HG03460 (cell line): ENCODE results near the gene BRD4.

Source experiments
- ATAC-seq: cut with Tn5 transposase; IDR thresholded peaks from one replicate; pipeline ENCODE4 v1.9.1; 2021; ENCODE audit not compliant: unreplicated experiment

The BRD4 gene

GRCh38 chr19:15268192-15268927 lies 64.0 kb downstream of the BRD4 start:
- ATAC-seq, result no peak

- no peak for ATAC-seq
These were observed 65.7 kb downstream of the BRD4 start for GRCh38 chr19:15266683-15267082.

GRCh38 chr19:15265850-15266248 lies 66.5 kb downstream of the BRD4 start:
- no peak for ATAC-seq

DNA sequence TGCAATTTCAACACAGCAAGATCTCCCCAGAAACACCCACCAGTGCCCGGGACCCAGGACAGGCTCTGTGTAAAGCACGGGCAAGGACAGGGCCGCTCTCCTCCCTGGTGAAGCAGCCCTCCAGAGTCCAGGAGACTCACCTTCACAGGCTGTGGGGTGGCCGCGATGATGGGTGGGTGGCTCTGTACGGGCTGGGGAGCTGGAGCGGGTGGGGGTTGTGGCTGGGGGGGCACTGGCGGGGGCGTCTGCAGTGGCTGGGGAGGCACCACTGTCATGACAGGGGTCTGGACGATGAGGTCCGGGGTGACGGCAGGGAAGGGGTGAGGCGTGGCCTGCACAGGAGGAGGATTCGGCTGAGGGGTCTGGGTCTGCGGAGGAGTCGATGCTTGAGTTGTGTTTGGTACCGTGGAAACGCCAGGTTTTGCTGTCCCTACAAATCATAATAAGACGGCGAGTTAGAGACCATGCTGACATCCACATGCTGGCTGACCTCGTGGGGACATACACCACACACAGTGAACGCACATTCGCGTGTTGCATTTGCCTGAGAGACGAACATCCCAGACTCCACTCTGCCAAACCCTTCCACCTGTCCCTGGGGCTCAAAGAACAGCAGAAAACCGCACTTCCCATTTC lies 67.0 kb downstream of the BRD4 start:
- ATAC-seq, result no peak

DNA sequence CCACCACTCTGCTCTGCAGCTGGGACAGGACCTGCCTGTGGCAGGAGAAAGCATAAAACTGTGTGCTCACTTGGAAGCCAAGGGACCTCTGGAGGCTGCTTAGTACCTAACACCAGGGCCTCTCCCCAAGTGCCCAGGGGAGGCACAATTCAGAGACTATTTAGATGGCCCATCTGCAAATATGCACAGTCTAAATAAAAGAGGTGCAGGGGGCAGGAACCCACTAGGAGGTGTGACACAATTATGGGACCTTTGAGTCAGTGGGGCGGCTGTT lies 67.5 kb downstream of the BRD4 start:
- ATAC-seq, result no peak

- ATAC-seq, result no peak
These were observed 68.0 kb downstream of the BRD4 start for GRCh38 chr19:15264061-15264932.

GRCh38 chr19:15263361-15263985 lies 68.9 kb downstream of the BRD4 start:
- ATAC-seq, result no peak

DNA sequence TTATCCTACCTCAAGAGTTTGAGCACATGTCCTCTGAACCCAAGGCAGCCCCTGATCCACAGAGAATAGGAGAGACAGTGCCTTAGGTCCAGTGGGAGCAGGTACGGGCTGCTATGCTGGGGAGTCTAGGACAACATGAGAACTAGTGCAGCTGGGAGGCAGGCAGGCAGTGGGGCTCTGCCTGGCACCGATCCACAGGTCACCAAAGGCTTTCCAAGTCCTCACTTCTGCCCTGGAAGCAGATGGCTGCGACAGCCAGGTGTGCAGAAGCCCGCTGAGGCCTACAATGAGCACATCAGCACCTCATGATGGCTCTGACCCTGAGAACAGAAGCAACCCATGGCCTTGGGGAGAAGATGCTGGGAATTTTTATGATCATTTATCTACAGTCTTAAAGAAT lies 70.3 kb downstream of the BRD4 start:
- no peak for ATAC-seq

DNA sequence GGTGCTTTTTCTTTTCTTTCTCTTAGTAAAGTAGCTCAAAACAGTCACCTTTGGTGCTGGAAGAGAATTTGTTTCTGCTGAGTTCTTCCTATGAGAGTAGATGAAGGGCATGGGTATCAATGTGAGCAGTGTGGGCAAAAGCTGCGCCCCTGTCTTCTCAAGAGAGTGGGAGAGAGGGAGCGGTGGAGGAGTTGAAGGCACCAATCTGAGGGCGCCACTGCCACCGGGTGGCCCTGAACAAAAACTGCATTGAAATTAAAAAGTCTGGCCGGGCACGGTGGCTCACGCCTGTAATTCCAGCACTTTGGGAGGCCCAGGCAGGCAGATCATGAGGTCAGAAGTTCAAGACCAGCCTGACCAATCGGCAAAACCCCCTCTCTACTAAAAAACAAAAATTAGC lies 71.4 kb downstream of the BRD4 start:
- ATAC-seq, result no peak

DNA sequence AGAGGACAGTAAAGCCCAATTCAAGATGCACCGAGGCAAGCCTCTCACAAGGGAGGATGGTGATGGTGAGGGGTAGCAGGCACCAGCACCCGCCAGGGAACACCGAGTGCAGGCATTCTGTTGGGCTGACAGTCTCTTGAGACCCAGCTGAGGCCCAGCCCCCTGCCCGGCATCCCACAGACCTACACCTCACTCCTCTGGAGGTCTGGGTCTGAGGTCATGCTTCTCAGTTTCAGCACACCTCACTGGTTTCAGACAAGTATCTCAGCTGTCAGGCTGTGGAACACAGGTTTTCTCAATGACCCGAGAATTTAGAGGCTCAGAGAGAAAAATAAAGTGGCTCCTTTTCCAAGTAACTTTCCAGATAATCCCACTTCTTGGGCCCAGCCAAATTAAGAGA lies 72.4 kb downstream of the BRD4 start:
- ATAC-seq, result no peak

GRCh38 chr19:15257782-15258181 lies 74.6 kb downstream of the BRD4 start:
- no peak for ATAC-seq

DNA sequence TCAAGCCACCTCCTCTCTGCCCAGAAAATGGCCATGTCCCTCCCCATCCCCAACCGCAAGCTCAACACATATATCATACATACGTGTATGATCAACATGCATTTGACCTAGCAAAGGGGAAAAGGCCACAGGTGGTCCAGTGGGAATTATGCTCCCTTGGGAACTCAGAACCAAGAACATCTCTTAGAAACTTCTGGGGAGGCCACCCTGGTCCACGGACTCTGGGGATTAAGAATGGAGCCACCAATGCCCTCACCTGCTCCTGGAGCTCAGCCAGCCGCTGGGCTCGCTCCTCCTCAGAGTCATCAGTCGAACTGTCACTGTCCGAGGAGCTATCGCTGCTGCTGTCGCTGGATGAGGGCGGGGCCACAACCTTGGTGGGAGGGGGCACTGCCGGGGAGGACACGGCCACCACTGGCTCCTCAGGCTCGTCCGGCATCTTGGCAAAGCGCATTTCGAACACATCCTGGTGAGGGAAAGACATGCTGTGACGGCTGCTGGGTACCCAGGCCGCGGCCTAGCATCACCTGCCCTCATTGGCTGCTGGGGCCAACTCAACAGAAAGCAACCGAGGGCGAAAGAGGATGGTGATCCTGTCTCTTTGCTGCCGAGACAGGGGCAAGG lies 75.5 kb downstream of the BRD4 start:
- no peak for ATAC-seq

- ATAC-seq, result no peak
These were observed 76.9 kb downstream of the BRD4 start for GRCh38 chr19:15255359-15255990.

GRCh38 chr19:15254547-15254946 lies 77.8 kb downstream of the BRD4 start:
- ATAC-seq, result no peak

DNA sequence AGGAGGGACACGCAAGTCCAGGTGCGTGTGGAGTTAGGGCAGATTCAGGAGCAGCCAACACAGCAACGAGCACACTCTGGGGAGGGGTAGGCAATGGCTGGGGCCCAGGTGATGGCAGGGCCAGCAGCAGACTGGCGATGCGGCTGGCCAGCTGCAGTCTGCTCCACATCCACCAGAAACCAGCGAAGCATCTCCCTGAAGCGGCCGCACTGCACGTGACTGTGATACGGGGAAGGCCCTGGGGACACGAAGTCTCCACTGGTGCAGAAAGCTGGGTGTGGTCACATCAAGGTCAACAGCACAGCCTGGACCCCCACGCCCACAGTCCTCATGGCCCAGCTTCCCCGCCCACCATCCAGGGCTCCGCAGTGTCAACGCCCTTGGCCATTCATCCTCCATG lies 78.8 kb downstream of the BRD4 start:
- ATAC-seq, result no peak

- ATAC-seq, result no peak
These were observed 79.3 kb downstream of the BRD4 start for GRCh38 chr19:15253061-15253460.

- no peak for ATAC-seq
These were observed 79.8 kb downstream of the BRD4 start for GRCh38 chr19:15252398-15253018.

DNA sequence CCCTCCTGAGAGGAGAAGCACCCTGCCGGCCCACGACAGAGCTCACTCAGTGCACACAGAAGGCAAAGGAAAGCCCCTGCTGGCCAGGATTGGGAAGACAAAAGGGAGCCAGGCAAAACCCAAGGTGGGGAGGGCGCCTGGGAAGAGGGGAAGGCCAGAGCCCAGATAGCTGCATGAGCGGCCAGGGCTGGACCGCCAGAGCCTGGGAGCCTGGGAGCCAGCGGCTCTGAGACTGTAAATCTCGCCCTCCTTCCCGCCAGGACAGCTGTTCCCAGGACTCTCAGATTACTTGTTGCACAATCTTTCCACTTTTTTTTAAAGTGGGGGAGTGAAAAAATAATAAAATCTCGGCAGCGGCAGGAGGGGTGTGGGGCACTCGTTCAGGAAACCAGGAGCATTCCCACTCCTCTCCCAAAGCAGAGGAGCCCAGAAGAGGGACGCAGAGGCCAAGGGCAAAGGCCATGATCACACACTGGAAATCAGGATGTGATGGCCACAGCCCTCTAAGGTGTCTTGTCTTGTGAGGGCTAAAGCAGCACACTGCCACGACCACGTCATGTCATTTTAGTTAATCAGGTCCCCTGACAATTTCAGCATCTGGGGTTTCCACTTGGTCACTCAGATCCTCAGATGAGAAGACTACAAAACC lies 80.5 kb downstream of the BRD4 start:
- no peak for ATAC-seq

- ATAC-seq, result no peak
These were observed 81.2 kb downstream of the BRD4 start for GRCh38 chr19:15251010-15251748.
